ES-I3 (cell line): Measurements from ENCODE around the gene GNAI2.

Experiments
- H3K36me3 ChIP-seq: 2 replicates; pipeline ENCODE4 v1.6.1; 2013; ENCODE audit warnings: mild to moderate bottlenecking, low read length, control low read depth, moderate library complexity; ENCODE audit not compliant: insufficient read depth
- H3K4me1 ChIP-seq: 2 replicates; pipeline ENCODE4 v1.6.1; 2013; ENCODE audit warnings: mild to moderate bottlenecking, control low read depth, low read length; ENCODE audit not compliant: insufficient read depth
- H3K9ac ChIP-seq: 2 replicates; pipeline ENCODE4 v1.6.1; 2013; ENCODE audit warnings: low read depth, mild to moderate bottlenecking, low read length, moderate library complexity
- H3K9me3 ChIP-seq: 2 replicates; pipeline ENCODE4 v1.6.1; 2013; ENCODE audit warnings: mild to moderate bottlenecking, low read length, moderate library complexity; ENCODE audit not compliant: control insufficient read depth, insufficient read depth

GNAI2 gene

GRCh38 chr3:50289130-50289529, 53.1 kb downstream of the GNAI2 start:
- Histone ChIP-seq H3K4me1 (peaks cover 4% of the 10 kb centered on the region; the same call in 1 of the 2 replicates), H3K9me3 (no peaks in the 10 kb centered on the region), H3K36me3 (peaks cover 12% of the 10 kb centered on the region; the same call in 1 of the 2 replicates), H3K9ac (no peak overlapping the region)

GRCh38 chr3:50290161-50290641, 54.2 kb downstream of the GNAI2 start:
- peaks cover 12% of the 10 kb centered on the region; the same call in 1 of the 2 replicates for H3K36me3 ChIP-seq

GRCh38 chr3:50292159-50293078, 56.4 kb downstream of the GNAI2 start, which contains the start of gene IFRD2:
Gene IFRD2, minus strand, starts transcription at chr3:50292429. Its CDS starts 155 bp downstream, at chr3:50292274.
- no peaks in the 10 kb centered on the region for H3K9me3 ChIP-seq
- H3K4me1 ChIP-seq, result peaks cover 4% of the 10 kb centered on the region; the same call in 1 of the 2 replicates
- H3K36me3 ChIP-seq, result peaks cover 9% of the 10 kb centered on the region; the same call in 1 of the 2 replicates
- H3K9ac ChIP-seq, result peak within 1 kb of the TSS; percentile 69

More at GRCh38 chr3:50290161-50290641, 54.2 kb downstream of the GNAI2 start:
- peaks cover 4% of the 10 kb centered on the region; the same call in 1 of the 2 replicates for H3K4me1 ChIP-seq
- H3K9ac ChIP-seq, result no peak overlapping the region
- no peaks in the 10 kb centered on the region for H3K9me3 ChIP-seq

DNA sequence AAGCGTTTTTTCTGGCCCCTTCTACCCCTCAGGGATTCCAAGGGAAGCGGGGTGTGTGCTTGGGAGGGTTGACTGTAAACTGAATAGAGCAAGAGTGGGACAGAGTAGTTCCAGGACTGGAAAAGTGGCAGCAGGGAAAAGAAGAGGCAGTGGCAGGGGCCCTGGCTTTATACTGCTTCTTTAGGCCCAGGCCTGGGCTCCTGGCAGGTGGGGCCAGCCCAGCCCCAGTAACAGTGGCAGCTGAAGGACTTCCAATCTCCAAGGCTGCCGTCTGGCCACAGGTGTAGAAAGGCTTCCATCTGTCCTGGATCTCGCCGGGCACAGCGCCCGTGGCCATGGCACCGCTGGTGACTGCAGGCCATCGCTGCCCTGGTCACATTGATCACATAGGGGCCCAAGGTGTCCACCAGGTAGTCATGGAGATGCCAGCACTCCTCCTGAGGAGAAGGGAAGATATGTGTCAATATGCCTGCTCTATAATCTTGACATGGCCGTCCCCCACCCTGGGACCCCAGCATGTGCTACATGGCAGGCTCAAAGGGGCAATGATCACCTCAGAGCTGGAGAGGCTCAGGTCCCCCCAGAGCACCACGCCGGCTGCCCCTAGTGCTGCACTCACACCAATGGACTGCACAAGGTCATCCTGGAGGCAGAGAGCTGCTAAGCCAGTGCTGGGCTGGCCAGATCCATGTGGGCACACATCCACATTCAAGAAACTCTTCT, 57.2 kb downstream of the GNAI2 start:
- peaks cover 4% of the 10 kb centered on the region; the same call in 1 of the 2 replicates for H3K4me1 ChIP-seq
- H3K36me3 ChIP-seq, result peaks cover 9% of the 10 kb centered on the region; the same call in 1 of the 2 replicates
- no peak overlapping the region for H3K9ac ChIP-seq
- no peaks in the 10 kb centered on the region for H3K9me3 ChIP-seq

- H3K9ac ChIP-seq, result no peak overlapping the region
- peaks cover 9% of the 10 kb centered on the region; the same call in 1 of the 2 replicates for H3K36me3 ChIP-seq
- H3K4me1 ChIP-seq, result peaks cover 4% of the 10 kb centered on the region; the same call in 1 of the 2 replicates
- no peaks in the 10 kb centered on the region for H3K9me3 ChIP-seq
Observed at GRCh38 chr3:50294089-50294488, 58.1 kb downstream of the GNAI2 start.

DNA sequence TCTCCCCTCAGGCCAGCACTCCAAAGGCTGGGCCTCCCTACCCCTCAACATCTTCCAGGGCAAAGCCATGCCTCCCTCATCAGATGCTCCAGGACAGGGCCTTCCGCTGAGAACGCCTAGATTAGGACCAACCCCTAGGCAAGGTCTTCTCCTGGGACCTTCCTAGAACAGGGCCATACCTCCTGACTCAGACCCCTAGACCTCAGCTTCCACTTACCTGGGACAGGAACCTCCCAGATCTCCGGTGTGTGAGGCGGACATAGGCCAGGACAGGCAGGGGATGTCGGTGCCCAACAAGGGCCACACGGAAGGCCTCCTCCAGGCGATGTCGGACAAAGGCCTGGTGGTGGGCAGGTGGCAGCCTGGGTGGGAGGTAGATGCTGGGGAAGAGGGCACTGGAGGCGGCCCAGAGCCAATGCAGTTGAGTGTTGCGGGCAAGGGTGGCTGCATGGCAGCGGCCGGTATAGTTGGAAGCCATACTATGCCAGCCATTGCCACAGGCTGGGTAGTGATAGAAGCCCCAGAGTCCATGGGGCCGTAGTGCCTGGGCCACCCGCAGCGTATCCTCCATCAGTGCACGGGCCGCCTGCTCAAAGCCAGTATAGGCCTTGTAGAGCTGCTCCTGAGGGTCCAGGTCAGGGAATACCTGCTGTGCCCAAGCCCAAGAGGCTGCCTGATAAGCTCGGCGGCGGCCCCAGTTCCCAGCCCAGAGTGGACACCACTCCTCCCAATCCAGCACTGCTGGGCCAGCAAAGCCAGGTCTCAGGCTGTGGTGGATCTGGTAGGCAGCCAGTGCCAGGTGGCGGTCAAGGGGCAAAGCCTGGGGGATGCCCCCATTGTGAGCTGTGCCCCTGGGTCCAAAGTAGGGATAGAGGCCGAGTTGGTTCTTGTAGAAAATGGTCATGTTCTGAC, 58.7 kb downstream of the GNAI2 start:
- H3K9ac ChIP-seq, result no peak overlapping the region
- no peaks in the 10 kb centered on the region for H3K9me3 ChIP-seq

GRCh38 chr3:50295553-50296431, 59.8 kb downstream of the GNAI2 start:
- Histone ChIP-seq H3K9ac (no peak overlapping the region), H3K4me1 (peaks cover 11% of the 10 kb centered on the region), H3K9me3 (no peaks in the 10 kb centered on the region), H3K36me3 (no peaks in the 10 kb centered on the region)

More for the DNA sequence above, 58.7 kb downstream of the GNAI2 start:
- H3K36me3 ChIP-seq, result peaks cover 8% of the 10 kb centered on the region; the same call in 1 of the 2 replicates
- H3K4me1 ChIP-seq, result peaks cover 4% of the 10 kb centered on the region; the same call in 1 of the 2 replicates

- Histone ChIP-seq H3K9me3 (no peaks in the 10 kb centered on the region), H3K4me1 (peaks cover 7% of the 10 kb centered on the region), H3K9ac (no peak overlapping the region), H3K36me3 (no peaks in the 10 kb centered on the region)
Observed at GRCh38 chr3:50296721-50297383, 60.8 kb downstream of the GNAI2 start.

DNA sequence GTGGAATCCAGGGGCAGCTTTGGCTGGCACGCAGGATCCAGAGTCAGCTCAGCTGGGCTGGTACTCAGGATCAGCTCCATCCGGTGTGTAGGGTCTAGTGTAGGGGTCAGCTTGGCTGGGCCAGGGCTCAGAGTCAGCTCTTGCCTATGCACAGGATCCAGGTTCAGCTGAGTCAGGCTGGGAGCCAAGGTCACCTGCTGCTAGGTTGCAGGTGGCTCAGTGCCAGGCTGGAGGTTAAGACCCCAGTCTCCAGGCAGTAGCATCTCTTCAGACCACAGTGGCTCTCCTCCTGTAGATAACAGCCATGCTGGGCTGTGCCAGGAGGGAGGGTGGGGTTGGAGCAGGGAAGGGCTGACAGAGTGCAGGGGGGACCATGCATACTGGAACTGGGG, 61.4 kb downstream of the GNAI2 start:
- H3K9ac ChIP-seq, result no peak overlapping the region
- H3K4me1 ChIP-seq, result peaks cover 7% of the 10 kb centered on the region
- H3K36me3 ChIP-seq, result no peaks in the 10 kb centered on the region

GRCh38 chr3:50297896-50298725, 62.1 kb downstream of the GNAI2 start:
- peaks cover 8% of the 10 kb centered on the region for H3K4me1 ChIP-seq
- H3K9me3 ChIP-seq, result no peaks in the 10 kb centered on the region
- H3K36me3 ChIP-seq, result no peaks in the 10 kb centered on the region
- peak overlapping the region; percentile 97 for H3K9ac ChIP-seq

More for the DNA sequence above, 61.4 kb downstream of the GNAI2 start:
- no peaks in the 10 kb centered on the region for H3K9me3 ChIP-seq

DNA sequence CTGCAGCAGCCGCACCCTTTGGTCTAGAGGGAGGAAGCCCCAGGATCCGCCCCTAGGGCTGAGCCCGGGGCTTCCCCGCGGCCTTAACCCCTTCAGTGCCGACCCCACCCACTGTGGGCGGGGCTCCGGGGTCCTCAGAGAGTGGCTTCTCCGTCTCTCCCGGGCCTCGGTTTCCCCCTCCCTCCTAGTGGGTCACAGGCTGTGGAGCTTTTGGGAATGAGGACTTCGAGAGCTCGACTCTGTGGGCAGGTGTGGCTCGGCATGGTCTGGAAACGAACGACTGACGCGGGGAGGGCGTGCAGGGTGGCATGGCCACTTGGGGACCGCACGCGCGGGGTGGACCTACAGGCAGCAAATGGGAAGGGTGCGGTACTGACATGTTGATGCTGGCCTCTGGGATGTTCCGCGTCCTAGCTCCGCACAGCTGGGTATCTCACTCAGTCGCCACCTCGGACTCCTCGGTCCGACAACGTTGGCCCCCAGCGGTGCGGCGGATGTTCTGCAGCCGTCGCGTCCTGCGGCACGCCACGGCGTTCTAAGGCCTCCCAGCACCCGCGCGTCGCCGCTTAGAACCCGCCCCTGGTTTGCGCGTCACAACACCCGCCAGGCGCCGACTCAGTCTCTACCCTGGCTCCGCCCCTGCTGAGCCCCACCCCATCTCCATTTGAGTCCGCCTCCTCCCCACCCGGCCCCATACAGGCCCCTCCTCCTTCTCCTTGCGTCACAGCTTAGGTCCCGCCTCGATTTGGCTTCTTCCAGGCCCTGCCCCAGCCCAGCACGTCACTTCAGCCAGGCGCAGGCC, 63.0 kb downstream of the GNAI2 start, which contains the start of the genes HYAL3 and NAA80:
TSS of gene HYAL3 (minus strand) at position 570 of the 802 bp plus-strand sequence. CDS start 3,803 bp downstream, outside the sequence.
TSS of gene NAA80 (minus strand) at position 570 of the 802 bp plus-strand sequence. CDS start 1,942 bp downstream, outside the sequence.
- Histone ChIP-seq H3K36me3 (no peaks in the 10 kb centered on the region), H3K4me1 (peaks cover 11% of the 10 kb centered on the region), H3K9me3 (no peaks in the 10 kb centered on the region), H3K9ac (peak within 1 kb of the TSS; percentile 97)
